SU-DHL-6 (cell line): ENCODE data around the gene DNASE1L2.

Experiments
- H2AFZ ChIP-seq: fragments of 200-600 bp; sonication (generic); 2 replicates; pipeline ENCODE4 v1.6.1; 2014; ENCODE audit warnings: low read depth, mild to moderate bottlenecking, moderate library complexity, mixed read lengths, antibody characterized with exemption, low read length; ENCODE audit not compliant: severe bottlenecking
- H3F3A ChIP-seq: fragments of 200-600 bp; shearing (Covaris generic); 2 replicates; pipeline ENCODE4 v1.6.0; 2016; ENCODE audit warnings: antibody characterized with exemption, mild to moderate bottlenecking; ENCODE audit not compliant: insufficient read depth
- H3K27ac ChIP-seq: fragments of 200-600 bp; sonication (generic); 2 replicates; pipeline ENCODE4 v1.5.1; 2016; ENCODE audit warnings: low read depth, mild to moderate bottlenecking, low read length, moderate library complexity, mixed read lengths
- H3K27me3 ChIP-seq: fragments of 200-600 bp; sonication (generic), shearing (Covaris generic); 2 replicates; pipeline ENCODE4 v1.6.0; 2014; ENCODE audit warnings: mild to moderate bottlenecking, low read length
- H3K36me3 ChIP-seq: fragments of 200-600 bp; sonication (generic); 2 replicates; pipeline ENCODE4 v1.6.1; 2014; ENCODE audit warnings: mild to moderate bottlenecking, low read length, mixed read lengths
- H3K4me2 ChIP-seq: fragments of 300-600, 200-600 bp; shearing (Covaris generic), sonication (generic); 2 replicates; pipeline ENCODE4 v1.6.0; 2014; ENCODE audit warnings: low read length, low read depth, mild to moderate bottlenecking; ENCODE audit not compliant: poor library complexity, severe bottlenecking
- H3K4me3 ChIP-seq: fragments of 200-600 bp; sonication (generic); 2 replicates; pipeline ENCODE4 v1.5.1; 2014; ENCODE audit warnings: antibody characterized with exemption, low read length, mild to moderate bottlenecking, mixed read lengths; ENCODE audit not compliant: insufficient read depth, poor library complexity, severe bottlenecking
- H3K79me2 ChIP-seq: fragments of 200-600 bp; sonication (generic); 2 replicates; pipeline ENCODE4 v1.6.1; 2014; ENCODE audit warnings: mild to moderate bottlenecking, low read length, moderate library complexity; ENCODE audit not compliant: insufficient read depth
- H3K9ac ChIP-seq: fragments of 200-600 bp; sonication (generic); 2 replicates; pipeline ENCODE4 v1.7.0; 2014; ENCODE audit warnings: mild to moderate bottlenecking, low read length
- H3K9me2 ChIP-seq: fragments of 200-600 bp; sonication (generic); replicated peaks from 2 replicates; pipeline ENCODE4 v1.6.1; 2014; ENCODE audit warnings: low read length; ENCODE audit not compliant: insufficient read depth
- H3K9me3 ChIP-seq: fragments of 200-600 bp; sonication (generic); 2 replicates; pipeline ENCODE4 v1.6.1; 2014; ENCODE audit warnings: low read length, mixed read lengths; ENCODE audit not compliant: insufficient read depth
- H4K20me1 ChIP-seq: fragments of 200-600 bp; sonication (generic); 2 replicates; pipeline ENCODE4 v1.6.1; 2014; ENCODE audit warnings: low read depth, mild to moderate bottlenecking, antibody characterized with exemption, low read length, moderate library complexity, mixed read lengths
- CTCF ChIP-seq: fragments of 200-600 bp; sonication (generic); IDR thresholded peaks from one replicate; pipeline ENCODE4 v1.5.1; 2017; ENCODE audit warnings: antibody characterized with exemption, mild to moderate bottlenecking, low read length, moderate library complexity; ENCODE audit not compliant: insufficient read depth, poor library complexity, severe bottlenecking
- EZH2phosphoT487 ChIP-seq: fragments of 200-600 bp; sonication (generic), shearing (Covaris generic); conservative IDR thresholded peaks from 2 replicates; pipeline ENCODE4 v1.6.1; 2018; ENCODE audit warnings: mild to moderate bottlenecking, antibody characterized with exemption, low read length, moderate library complexity, mixed read lengths

DNASE1L2 gene

DNA sequence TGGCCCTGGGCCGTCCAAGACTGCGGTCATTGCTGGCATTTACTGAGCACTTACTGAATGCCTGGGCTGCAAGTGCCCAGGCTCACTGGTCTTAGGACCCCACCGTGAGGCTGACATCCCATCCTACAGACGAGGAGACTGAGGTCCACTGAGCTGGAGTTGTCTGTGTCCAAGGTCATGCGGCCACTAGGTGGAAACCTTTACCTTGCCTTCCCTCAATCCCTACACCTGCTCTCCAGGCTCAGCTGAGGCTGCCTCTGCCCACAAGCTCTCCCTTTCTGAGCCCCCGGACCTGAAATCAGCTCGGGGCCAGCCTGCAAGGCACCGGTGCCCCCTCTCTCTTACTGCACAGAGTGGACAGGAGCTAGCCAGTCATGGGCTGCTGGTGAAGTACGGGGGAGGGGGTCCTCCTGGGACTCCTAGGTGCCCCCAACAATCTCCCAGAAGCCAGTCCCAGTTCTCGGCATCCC, 41.4 kb upstream of the DNASE1L2 start:
- no peaks in the 10 kb centered on the region for H3K79me2 ChIP-seq
- no peak overlapping the region for H2AFZ ChIP-seq
- H3K4me2 ChIP-seq, result no peak overlapping the region
- H3F3A ChIP-seq, result 0 out of 2 replicates have a peak, but pooled peaks cover 8% of the 10 kb centered on the region
- H4K20me1 ChIP-seq, result no peaks in the 10 kb centered on the region
- H3K27me3 ChIP-seq, result no peaks in the 10 kb centered on the region
- H3K27ac ChIP-seq, result no peak overlapping the region
- no peaks in the 10 kb centered on the region for H3K36me3 ChIP-seq
- no peak overlapping the region for H3K9ac ChIP-seq
- no peak overlapping the region for H3K4me3 ChIP-seq
- H3K9me3 ChIP-seq, result no peaks in the 10 kb centered on the region
- TF ChIP-seq EZH2phosphoT487, result no peak
- peak; percentile 29 for TF ChIP-seq CTCF
- no peaks in the 10 kb centered on the region for H3K9me2 ChIP-seq

- no peak overlapping the region for H3K4me3 ChIP-seq
- no peaks in the 10 kb centered on the region for H3K36me3 ChIP-seq
- H2AFZ ChIP-seq, result no peak overlapping the region
- H3K9me3 ChIP-seq, result no peaks in the 10 kb centered on the region
- no peaks in the 10 kb centered on the region for H3K9me2 ChIP-seq
- no peak overlapping the region for H3K9ac ChIP-seq
- peak overlapping the region; percentile 23 for H3K4me2 ChIP-seq
- H3K27ac ChIP-seq, result no peak overlapping the region
- TF ChIP-seq CTCF, result no peak
- H3K79me2 ChIP-seq, result no peaks in the 10 kb centered on the region
- no peaks in the 10 kb centered on the region for H4K20me1 ChIP-seq
- 0 out of 2 replicates have a peak, but pooled peaks cover 8% of the 10 kb centered on the region for H3F3A ChIP-seq
- H3K27me3 ChIP-seq, result no peaks in the 10 kb centered on the region
These were observed 40.7 kb upstream of the DNASE1L2 start for GRCh38 chr16:2195322-2196161.

DNA sequence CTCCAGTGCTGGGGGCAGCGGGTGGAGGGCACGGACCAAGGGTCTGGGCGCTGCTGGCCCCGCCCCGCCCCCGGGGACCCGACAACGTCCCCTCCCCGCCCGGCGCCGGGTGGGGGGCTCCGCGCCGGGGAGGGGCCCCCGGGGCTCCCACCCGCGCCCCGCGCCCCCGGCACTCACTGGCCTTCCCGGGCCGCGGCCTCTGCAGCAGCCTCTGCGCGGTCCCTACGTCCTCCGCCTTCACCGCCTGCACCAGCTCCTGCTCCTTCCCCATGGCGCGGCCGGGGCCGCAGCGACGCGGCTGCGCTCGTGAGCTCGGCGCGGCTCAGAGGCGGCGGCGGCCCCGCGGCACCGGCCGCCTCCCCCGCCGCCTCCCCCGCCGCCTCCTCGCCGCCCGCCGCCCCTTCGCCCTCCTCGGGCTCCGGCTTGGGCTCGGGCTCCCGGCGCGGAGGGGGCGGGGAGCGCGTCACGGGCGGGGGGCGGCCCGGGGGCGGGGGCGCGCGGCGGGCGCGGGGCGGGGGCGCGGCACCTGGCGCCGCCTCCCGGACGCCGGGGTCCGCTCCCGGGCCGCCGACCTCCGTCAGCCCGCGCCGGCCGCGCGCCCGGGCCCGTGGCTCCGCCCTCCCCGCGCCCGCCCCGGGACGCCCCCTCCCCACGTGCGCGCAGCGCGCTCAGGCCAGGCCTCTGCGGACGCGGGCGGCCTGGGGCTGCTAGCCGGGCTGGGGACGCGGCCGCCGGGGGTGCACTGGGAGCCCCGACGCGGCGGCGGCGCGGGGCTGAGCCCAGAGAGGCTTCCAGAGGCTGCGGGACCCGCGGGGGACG, 39.9 kb upstream of the DNASE1L2 start, which contains the start of gene CASKIN1:
Gene CASKIN1 (minus strand): TSS at position 444 of the 819 bp plus-strand sequence. CDS start 173 bp downstream, at position 271.
- Histone ChIP-seq H3K4me2 (peak within 1 kb of the TSS; percentile 23), H2AFZ (no peak within 1 kb of the TSS), H3K4me3 (no peak within 1 kb of the TSS)

More for the DNA sequence above, 39.9 kb upstream of the DNASE1L2 start, which contains the start of gene CASKIN1:
- Histone ChIP-seq H3F3A (0 out of 2 replicates have a peak, but pooled peaks cover 8% of the 10 kb centered on the region), H3K9me3 (no peaks in the 10 kb centered on the region), H4K20me1 (no peaks in the 10 kb centered on the region), H3K27ac (no peak within 1 kb of the TSS), H3K9ac (no peak within 1 kb of the TSS), H3K36me3 (no peaks in the 10 kb centered on the region), H3K9me2 (no peaks in the 10 kb centered on the region), H3K79me2 (no peaks in the 10 kb centered on the region), H3K27me3 (no peaks in the 10 kb centered on the region)
- TF ChIP-seq CTCF (no peak), EZH2phosphoT487 (no peak)
